T-helper 22 cell (primary cell): ENCODE measurements around the gene FSTL4.

ENCODE experiments used
- DNase-seq: peaks from one replicate; pipeline ENCODE4 v3.0.0-alpha.2; 2020; ENCODE audit warnings: low read depth

Gene FSTL4

GRCh38 chr5:133610489-133611356 lies 1.6 kb downstream of the FSTL4 start:
- no peak for DNase-seq

GRCh38 chr5:133607451-133607850 lies 4.9 kb downstream of the FSTL4 start:
- DNase-seq = no peak

- no peak for DNase-seq
Measured at GRCh38 chr5:133606835-133607234, 5.5 kb downstream of the FSTL4 start.

DNA sequence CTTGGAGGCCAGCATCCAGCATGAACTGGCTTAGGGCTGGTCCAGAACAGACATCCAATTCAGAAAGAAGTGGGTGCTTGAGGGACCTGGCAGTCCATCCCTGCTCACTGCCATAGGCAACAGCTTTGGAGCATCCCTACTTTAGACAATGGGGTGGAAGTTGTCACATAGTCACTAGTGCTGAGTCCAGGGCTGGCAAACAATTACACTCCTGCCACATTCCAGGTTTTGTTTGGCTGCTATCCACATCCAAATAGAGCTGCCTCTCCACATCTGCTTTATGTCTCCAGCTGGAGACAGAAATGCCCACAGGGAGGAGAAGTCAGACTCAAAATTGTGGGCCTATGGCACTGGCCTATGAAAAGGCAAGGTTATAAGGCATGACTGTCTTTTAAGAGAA lies 7.0 kb downstream of the FSTL4 start:
- no peak for DNase-seq

- DNase-seq = no peak
Measured at GRCh38 chr5:133603711-133604110, 8.6 kb downstream of the FSTL4 start.

- no peak for DNase-seq
Measured at GRCh38 chr5:133602835-133603380, 9.4 kb downstream of the FSTL4 start.

DNA sequence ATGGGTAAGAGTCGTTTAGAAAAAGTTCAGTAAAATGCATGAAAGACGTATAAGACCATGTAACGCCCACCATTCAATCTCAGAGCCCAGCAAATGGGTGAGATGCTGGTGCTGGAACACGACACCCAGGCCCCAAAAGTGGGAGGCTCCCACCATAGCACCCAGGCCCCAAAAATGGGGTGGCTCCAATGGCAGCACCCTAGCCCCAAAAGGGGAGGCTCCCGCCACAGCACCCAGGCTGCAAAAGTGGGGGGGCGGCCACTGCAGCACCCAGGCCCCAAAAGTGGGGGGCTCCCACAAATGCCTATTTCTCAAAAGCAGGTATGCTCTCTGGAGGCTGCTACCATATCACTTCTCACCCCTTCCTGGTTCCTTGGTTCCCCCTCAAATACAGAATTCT lies 12.7 kb downstream of the FSTL4 start:
- no peak for DNase-seq

DNA sequence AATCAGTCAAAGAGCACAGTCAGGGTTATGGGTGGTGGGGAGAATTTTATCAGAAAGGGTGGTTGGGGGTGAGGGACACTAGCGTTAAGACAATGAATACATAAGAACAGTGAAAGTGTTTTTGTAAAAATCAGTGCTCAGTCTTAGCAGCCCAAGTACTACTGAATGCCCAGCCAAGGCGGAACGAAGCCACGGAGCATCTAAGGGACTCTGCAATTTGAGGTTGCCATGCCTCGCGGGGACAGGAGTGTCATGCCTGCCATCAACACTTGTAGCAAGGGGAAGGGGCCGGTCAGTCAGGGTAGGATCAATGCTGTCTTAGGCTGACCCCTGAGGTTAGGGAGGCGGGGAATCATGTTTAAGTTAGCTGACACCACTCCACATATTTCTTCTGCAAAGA lies 13.3 kb downstream of the FSTL4 start:
- DNase-seq = no peak

- DNase-seq = no peak
Measured at GRCh38 chr5:133596049-133596448, 16.3 kb downstream of the FSTL4 start.

- no peak for DNase-seq
Measured at GRCh38 chr5:133595465-133595864, 16.9 kb downstream of the FSTL4 start.

GRCh38 chr5:133589286-133589685 lies 23.1 kb downstream of the FSTL4 start:
- no peak for DNase-seq

DNA sequence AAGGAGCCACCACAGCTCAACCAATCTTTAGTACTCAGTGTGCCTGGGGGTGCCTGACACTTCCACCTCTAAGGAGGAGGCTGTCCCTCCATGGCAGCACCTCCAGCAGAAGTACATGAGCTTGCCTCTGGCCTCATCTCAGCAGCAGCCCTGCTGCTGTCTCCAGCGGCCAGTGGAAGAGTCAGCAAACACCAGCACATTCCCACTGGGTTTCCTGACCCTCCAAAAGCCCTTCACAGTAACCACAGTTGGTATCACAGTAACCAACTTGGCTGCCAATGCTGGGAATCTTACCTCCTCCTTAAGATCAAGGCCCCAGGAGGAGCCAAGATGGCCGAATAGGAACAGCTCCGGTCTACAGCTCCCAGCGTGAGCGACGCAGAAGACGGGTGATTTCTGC lies 29.4 kb downstream of the FSTL4 start:
- no peak for DNase-seq

DNA sequence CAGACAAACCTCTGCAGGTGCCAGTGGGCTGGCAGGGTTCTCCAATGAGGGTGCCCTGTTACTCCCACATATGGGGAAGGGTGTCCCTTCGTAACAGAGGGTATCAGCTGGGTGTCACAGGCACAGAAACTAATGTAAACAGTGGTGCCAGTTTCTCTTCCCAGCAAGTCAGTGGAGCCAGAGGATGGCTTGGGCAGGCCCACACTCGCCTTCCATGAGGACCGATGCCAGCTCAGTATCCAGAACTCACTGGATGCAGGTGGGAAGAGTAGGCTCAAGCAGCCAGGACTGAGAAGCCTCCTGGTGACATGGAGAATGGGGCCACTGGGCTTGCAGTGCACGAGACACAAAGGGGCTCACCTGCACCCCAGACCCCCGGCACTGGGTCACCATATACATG lies 30.4 kb downstream of the FSTL4 start:
- DNase-seq = no peak

DNA sequence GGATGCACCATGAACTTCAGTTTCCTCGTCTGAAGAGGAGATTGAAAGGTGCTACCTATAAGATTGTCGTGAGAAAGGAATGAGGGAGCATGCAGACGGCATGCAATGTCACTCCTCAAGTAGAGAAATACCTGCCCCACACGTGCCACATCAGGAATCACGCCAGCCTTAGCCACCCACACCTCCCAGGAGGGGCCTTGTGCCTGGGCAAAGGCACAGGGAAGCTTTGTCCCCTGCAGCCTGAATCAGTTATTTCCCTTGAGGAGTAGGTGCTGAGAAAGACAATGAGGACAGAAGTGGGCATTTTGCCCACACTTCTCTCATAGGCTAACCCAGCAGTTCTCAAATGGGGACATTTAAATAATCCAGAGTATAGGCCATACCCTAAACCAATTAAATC lies 31.0 kb downstream of the FSTL4 start:
- no peak for DNase-seq

- DNase-seq = no peak
Measured at GRCh38 chr5:133580618-133581017, 31.7 kb downstream of the FSTL4 start.

DNA sequence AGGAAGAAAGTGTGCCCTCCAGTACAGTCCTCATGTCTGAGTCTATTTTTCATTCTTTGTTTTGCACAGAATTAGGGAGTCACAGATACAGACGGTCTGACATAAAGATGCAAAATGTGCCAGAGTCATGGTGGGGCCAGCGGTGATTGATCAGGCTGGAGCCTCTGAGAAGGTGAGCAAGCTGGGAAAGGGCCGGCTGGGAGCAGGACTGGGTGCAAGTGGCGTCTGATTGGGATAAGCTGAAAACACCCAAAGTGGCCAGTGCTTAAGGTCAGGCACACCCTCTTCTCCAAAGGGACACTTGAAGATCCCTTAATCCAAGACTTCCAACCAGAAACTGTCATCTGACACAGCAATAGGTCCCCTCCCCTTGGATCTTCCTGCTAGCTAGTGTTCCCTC lies 32.6 kb downstream of the FSTL4 start:
- no peak for DNase-seq

DNA sequence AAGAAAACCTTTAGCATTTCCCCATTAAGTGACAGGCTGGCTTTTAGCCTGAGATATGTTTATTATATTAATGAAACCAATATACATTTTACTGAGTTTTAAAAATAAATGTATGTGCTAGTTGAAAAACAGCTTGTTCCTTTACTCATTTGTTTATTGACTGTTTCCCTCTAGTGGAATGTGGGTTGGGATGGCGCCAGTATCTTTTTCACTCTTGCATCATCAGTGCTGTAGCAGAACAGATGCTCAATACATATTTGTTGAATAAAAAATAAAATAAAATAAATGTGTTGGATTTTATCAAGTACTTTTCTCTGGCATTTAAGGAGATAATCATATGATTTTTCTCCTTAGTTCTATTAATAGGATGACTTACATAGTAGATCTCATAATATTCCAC lies 43.0 kb downstream of the FSTL4 start:
- DNase-seq = no peak

- no peak for DNase-seq
Measured at GRCh38 chr5:133565993-133566392, 46.3 kb downstream of the FSTL4 start.

GRCh38 chr5:133564921-133565565 lies 47.3 kb downstream of the FSTL4 start:
- DNase-seq = no peak

DNA sequence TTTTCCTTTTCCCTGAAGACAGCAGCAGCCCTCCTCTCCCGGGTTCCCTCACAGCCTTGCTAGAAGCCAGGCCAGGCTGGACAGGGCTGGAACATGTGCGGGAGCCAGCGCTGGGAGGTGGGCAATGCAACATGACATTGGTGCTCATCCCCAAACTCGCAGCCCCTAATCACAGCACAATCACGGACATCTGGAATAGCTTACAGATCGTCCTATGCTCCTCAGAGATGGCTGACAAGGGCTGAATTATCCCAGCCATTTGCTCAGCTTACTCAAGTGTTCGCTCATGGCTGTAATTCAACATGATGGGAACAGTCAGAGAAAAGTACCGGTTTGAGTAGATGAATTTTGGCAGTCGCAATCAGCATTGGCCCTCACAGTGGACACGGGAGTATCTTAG lies 49.8 kb downstream of the FSTL4 start:
- DNase-seq = no peak

- no peak for DNase-seq
Measured at GRCh38 chr5:133559960-133560359, 52.4 kb downstream of the FSTL4 start.

DNA sequence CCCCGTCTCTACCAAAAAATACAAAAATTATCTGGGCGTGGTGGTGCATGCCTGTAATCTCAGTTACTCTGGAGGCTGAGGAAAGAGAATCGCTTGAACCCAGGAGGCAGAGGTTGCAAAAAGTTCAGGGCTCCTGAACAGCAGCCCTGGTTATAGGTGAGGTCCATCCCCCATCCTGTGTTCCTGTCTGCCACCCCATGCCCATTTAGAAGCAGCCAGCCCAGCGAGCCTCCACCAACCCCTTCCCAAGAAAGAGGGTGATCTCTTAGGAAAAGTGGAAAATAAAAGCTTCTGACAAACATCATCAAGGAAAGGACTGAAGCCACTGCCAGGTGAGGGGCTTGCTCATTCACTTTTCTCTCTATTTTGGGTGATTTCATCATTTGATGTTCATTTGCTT lies 55.8 kb downstream of the FSTL4 start:
- no peak for DNase-seq

DNA sequence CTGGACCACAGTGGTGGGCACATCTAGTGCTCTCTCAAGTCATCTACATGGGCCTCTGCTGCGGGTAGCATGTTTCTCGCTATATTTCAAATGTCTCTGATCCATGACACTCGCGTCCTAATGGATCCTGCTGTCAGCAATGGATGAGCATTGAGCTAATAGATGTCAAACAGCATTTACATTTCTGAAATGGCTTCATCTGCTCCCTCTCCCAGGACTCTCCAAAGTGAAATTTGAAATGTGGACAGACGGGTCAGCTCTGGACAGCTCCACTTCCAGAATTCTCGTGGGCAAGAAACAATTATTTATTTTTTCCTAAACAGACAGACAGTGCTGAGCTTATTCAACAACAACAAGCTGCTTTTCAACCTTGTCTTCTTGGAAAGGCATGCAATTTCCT lies 58.1 kb downstream of the FSTL4 start:
- no peak for DNase-seq
